ENCODE measurements around the gene TBC1D1.

Gene TBC1D1

DNA sequence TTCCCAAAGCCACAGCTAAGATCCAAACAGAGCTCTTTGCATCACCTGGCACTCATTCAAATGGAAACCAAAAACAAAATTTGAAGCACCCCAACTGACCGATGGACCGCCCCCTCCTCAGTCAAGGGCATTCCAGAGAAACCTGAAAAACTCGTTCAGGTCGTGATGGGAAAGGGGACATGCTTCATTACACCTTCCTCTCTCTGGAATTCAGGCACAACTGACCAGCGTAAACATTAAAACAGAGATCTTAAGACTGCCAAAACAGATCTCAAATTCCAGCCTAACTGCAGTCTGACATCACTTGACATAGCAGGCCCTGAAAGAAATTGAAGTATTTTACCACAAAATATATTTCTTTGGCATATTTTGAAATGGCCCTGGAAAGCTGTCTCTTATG is 97.8 kb downstream of the TBC1D1 start:
- Histone ChIP-seq H3K4me2 (ENCODE audit: low read length) (peak overlapping the region; percentile 68), H3K9ac (ENCODE audit: low read length) (peak overlapping the region; percentile 80), H3K9me2 (ENCODE audit: low read depth, low read length) (no peaks in the 10 kb centered on the region), H3K36me3 (ENCODE audit: insufficient read depth, low read length) (peaks cover 49% of the 10 kb centered on the region), H3K79me2 (ENCODE audit: insufficient read depth, low read length) (peaks cover 73% of the 10 kb centered on the region), H3K4me1 (ENCODE audit: insufficient read depth, low read length, severe bottlenecking) (peaks cover 96% of the 10 kb centered on the region), H3K27ac (ENCODE audit: low read depth, low read length, poor library complexity, severe bottlenecking) (peak overlapping the region; percentile 100), H3F3A (ENCODE audit: insufficient read depth, low read length) (0 out of 2 replicates have a peak, but pooled peaks cover 9% of the 10 kb centered on the region), H3K4me3 (ENCODE audit: low read depth, low read length, poor library complexity, severe bottlenecking) (peak overlapping the region; percentile 41), H3K27me3 (ENCODE audit: insufficient read depth, low read length) (no peaks in the 10 kb centered on the region), H3K9me3 (ENCODE audit: low read length) (no peaks in the 10 kb centered on the region), H4K20me1 (ENCODE audit: insufficient read depth, low read length) (no peaks in the 10 kb centered on the region), H2AFZ (ENCODE audit: low read length) (no peak overlapping the region)
- no peak for TF ChIP-seq EZH2 (IDR thresholded peaks at IDR 0.05; ENCODE audit: borderline replicate concordance, low read length)
- TF ChIP-seq CTCF (IDR thresholded peaks at IDR 0.05; ENCODE audit: low read length) = no peak

DNA sequence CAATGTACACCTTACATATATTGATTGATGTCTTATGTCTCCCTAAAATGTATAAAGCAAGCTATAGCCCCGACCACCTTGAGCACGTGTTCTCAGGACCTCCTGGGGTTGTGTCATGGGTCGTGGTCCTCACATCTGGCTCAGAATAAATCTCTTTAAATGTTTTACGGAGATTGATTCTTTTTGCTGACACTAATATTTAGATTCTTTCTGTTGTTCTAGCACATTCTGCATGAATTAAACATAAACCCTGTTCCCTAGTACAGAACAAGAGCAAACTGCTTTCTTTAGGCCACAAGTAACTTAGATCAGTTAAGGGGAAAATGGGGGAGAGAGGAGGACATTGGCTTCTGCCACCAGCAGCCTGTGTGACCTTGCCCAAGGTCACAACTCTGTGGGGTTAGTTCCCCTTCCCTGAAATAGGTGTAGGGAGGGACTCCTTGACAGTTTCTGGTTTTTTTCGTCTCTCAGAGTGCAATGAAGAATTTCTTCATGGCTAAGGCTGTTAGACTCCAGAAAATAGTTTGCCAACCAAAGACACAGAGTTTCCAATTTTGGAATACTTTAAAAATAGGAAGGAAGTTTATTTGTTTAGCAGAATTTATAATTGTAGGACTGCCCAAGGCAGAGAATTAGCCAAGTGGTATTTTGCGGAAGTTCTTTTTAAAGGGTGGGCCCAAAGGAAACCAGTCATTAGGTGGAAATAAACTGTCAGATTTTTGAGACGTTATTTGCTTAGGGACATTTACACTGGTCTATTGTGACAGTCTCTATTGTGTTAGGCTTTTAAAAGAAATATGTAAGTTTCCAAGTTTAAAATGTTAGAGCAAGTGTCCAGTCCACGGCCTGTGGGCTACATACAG is 98.7 kb downstream of the TBC1D1 start:
- peaks cover 96% of the 10 kb centered on the region for H3K4me1 ChIP-seq (ENCODE audit: insufficient read depth, low read length, severe bottlenecking)
- no peak overlapping the region for H2AFZ ChIP-seq (ENCODE audit: low read length)
- H3K4me3 ChIP-seq (ENCODE audit: low read depth, low read length, poor library complexity, severe bottlenecking) = peak overlapping the region; percentile 38
- TF ChIP-seq CTCF (IDR thresholded peaks at IDR 0.05; ENCODE audit: low read length) (no peak), EZH2 (IDR thresholded peaks at IDR 0.05; ENCODE audit: borderline replicate concordance, low read length) (no peak)
- H3K4me2 ChIP-seq (ENCODE audit: low read length) = peak overlapping the region; percentile 68
- H3K9me2 ChIP-seq (ENCODE audit: low read depth, low read length) = no peaks in the 10 kb centered on the region
- H3K36me3 ChIP-seq (ENCODE audit: insufficient read depth, low read length) = peaks cover 40% of the 10 kb centered on the region
- H3K27me3 ChIP-seq (ENCODE audit: insufficient read depth, low read length) = no peaks in the 10 kb centered on the region
- H3F3A ChIP-seq (ENCODE audit: insufficient read depth, low read length) = 0 out of 2 replicates have a peak, but pooled peaks cover 9% of the 10 kb centered on the region
- peaks cover 72% of the 10 kb centered on the region for H3K79me2 ChIP-seq (ENCODE audit: insufficient read depth, low read length)
- H3K9ac ChIP-seq (ENCODE audit: low read length) = peak overlapping the region; percentile 80
- no peaks in the 10 kb centered on the region for H3K9me3 ChIP-seq (ENCODE audit: low read length)
- H4K20me1 ChIP-seq (ENCODE audit: insufficient read depth, low read length) = no peaks in the 10 kb centered on the region
- H3K27ac ChIP-seq (ENCODE audit: low read depth, low read length, poor library complexity, severe bottlenecking) = peak overlapping the region; percentile 100

GRCh38 chr4:37990731-37991245 is 99.9 kb downstream of the TBC1D1 start:
- Histone ChIP-seq H3F3A (ENCODE audit: insufficient read depth, low read length) (0 out of 2 replicates have a peak, but pooled peaks cover 9% of the 10 kb centered on the region), H3K27me3 (ENCODE audit: insufficient read depth, low read length) (no peaks in the 10 kb centered on the region), H3K9me3 (ENCODE audit: low read length) (no peaks in the 10 kb centered on the region), H3K79me2 (ENCODE audit: insufficient read depth, low read length) (peaks cover 72% of the 10 kb centered on the region), H3K9ac (ENCODE audit: low read length) (peak overlapping the region; percentile 80), H4K20me1 (ENCODE audit: insufficient read depth, low read length) (no peaks in the 10 kb centered on the region), H2AFZ (ENCODE audit: low read length) (no peak overlapping the region), H3K4me1 (ENCODE audit: insufficient read depth, low read length, severe bottlenecking) (peaks cover 96% of the 10 kb centered on the region), H3K36me3 (ENCODE audit: insufficient read depth, low read length) (peaks cover 40% of the 10 kb centered on the region), H3K4me2 (ENCODE audit: low read length) (peak overlapping the region; percentile 68), H3K9me2 (ENCODE audit: low read depth, low read length) (no peaks in the 10 kb centered on the region), H3K4me3 (ENCODE audit: low read depth, low read length, poor library complexity, severe bottlenecking) (peak overlapping the region; percentile 38), H3K27ac (ENCODE audit: low read depth, low read length, poor library complexity, severe bottlenecking) (peak overlapping the region; percentile 100)
- TF ChIP-seq EZH2 (IDR thresholded peaks at IDR 0.05; ENCODE audit: borderline replicate concordance, low read length) (no peak), CTCF (IDR thresholded peaks at IDR 0.05; ENCODE audit: low read length) (no peak)
